GM18508 (cell line): ENCODE data around the gene HTR2A.

Source experiments
- ATAC-seq: cut with Tn5 transposase; IDR thresholded peaks from one replicate; pipeline ENCODE4 v1.9.1; 2021; ENCODE audit warnings: moderate number of reproducible peaks; ENCODE audit not compliant: insufficient read depth, unreplicated experiment

Gene HTR2A

DNA sequence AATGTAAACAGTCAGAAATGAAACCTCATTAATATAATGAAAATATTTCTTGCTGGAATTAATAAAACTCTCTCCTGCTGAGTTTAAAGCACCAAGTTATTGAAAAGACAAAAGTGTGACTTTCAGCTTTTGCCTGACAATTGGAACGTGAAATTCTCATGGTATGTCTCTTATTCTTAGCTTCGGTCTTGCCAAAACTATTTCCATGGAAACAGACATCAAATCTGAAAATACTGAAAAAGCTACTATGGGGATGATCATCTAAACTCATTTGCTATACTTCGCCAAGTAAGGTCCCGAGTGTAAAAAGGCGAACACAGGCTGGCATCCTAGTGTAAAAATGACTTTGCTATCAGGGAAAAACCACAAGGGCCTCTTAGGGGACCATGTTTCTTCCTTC lies 22.8 kb downstream of the HTR2A start:
- no peak for ATAC-seq

GRCh38 chr13:46871557-46871956 lies 25.3 kb downstream of the HTR2A start:
- ATAC-seq = no peak

GRCh38 chr13:46868091-46868490 lies 28.8 kb downstream of the HTR2A start:
- no peak for ATAC-seq

DNA sequence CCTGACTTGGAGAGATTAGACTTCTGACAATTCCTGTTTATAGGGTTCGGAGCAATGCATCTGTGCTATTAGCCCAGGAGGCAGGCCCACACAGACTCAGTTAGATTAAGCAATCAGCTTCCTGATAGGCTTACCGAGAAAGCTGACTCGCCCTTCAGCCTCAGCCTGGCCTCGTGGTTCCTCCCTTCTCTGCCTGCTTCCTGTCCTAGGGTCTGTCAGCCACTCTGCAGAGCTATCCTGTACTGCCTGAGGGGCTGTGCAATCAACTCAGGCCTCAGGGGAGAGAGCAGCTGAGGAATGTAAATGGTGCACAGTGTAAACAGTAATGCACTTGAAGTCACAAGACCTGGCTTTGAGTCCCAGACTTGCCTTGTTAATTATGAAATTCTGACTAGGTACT lies 30.7 kb downstream of the HTR2A start:
- ATAC-seq = no peak

GRCh38 chr13:46864941-46865340 lies 31.9 kb downstream of the HTR2A start:
- ATAC-seq = no peak

DNA sequence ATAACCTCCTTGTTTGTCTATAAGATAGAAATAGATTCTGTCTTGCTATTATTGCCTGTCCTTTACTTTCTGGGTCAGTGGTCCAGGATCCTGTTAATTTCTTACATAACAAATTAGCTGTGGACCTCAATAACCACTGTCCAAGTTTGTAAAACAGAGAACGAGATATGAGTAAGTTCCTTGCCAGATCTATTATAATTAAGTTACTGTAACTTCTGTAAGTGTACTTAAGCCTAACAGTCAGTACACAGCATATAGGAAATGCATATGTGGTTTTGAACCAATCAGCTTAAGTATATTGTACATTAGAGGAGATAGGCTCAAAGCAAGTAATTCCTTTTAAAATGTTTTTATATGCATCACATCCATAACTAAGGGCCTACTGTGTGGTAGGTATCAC lies 34.9 kb downstream of the HTR2A start:
- no peak for ATAC-seq

- no peak for ATAC-seq
These were observed 36.1 kb downstream of the HTR2A start for GRCh38 chr13:46860722-46861121.

DNA sequence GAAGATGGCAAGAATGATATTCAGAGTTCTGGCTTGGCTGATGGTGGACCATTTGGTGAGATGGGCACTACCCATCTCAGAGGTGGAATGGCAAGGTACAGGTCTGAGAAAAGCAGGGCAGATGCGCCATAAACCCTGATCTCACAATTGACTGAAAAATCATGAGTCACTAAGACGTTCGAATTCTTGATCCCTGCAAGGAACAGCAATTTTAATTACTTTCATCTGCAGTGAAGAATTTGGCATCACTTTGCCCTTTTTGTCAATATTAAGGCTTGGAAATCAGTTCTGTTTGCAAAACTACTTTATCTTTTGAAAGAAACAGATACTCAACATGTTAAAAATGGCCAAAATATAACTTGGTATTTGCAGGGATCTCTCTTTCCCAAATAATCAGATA lies 38.1 kb downstream of the HTR2A start:
- no peak for ATAC-seq

DNA sequence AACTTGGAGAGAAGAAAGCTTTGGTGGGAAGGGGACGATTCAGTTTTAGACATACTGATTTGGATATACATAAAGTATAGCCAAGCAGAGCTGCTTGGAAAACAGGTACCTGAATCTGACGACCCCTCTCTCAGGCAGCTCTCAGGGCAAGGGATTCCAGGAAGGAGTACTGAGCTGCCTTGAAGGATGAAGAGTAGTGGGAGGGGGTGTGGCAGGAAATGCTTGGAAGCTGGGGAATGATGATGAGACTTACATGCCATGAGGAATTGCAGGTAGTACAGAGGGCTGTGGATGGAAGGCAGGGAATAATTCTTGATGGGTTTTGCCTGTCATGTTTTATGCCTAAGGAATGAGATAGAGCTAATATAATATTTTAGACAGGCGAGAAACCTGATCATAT lies 38.7 kb downstream of the HTR2A start:
- no peak for ATAC-seq

GRCh38 chr13:46855664-46856063 lies 41.2 kb downstream of the HTR2A start:
- no peak for ATAC-seq

DNA sequence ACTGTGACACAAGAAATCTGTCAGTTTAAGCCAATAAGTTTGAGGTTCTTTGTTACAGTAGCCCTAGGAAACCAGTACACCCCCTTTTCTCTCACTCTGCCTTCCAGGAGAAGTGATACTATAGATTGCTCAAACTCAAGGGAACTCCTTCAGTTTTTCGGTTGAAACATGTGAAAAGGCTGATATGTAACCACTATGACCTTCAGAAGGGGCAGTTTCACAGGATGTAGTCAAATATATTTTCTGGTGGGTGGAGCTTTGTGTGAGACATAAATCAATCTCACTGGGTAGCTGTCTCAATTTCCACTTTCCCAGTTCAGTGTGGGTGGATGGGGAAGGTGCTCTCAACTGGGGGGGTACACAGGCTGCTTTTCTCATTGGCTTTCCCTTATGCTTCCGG lies 41.7 kb downstream of the HTR2A start:
- ATAC-seq = peak; percentile 69

DNA sequence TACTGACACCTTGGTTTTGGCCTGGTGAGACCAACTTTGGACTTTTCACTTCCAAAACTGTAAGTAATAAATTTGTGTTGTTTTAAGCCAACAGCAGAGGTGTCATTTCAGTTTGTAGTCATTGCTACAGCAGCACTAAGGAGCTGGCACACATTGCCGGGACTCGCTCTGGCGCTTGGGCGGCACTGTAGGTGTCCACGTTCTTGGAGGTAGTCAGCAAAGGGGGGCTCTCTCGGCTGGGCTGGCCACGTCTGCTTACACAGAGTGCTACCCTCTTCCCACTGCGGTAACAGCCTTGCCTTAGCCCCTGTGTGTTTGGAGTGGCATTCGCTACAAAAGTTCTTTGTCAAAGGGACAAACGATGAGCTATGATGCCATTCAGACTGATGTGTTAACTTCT lies 44.7 kb downstream of the HTR2A start:
- no peak for ATAC-seq

- ATAC-seq = no peak
These were observed 46.6 kb downstream of the HTR2A start for GRCh38 chr13:46850214-46850613.

DNA sequence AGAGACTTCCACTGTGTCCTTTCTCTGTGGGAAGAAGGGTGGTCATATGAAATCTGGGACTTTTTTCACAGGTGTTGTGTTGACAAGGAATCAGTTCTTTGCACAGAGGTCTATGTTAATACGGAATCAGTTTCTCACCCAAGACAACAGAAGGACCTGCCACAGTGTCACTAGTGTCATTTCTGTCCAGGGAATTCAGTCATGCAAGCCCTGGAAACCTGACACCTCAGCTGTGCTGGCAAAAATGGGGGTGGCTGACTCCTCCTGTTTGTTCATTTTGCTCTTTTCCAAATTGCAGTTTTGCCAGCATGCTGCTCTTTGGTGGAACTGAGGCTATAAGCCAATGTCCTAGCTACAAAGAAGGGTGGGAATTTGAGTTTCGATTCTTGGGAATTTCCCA lies 50.1 kb downstream of the HTR2A start:
- ATAC-seq = no peak

- no peak for ATAC-seq
These were observed 51.7 kb downstream of the HTR2A start for GRCh38 chr13:46845146-46845545.

- no peak for ATAC-seq
These were observed 52.4 kb downstream of the HTR2A start for GRCh38 chr13:46844431-46844830.

DNA sequence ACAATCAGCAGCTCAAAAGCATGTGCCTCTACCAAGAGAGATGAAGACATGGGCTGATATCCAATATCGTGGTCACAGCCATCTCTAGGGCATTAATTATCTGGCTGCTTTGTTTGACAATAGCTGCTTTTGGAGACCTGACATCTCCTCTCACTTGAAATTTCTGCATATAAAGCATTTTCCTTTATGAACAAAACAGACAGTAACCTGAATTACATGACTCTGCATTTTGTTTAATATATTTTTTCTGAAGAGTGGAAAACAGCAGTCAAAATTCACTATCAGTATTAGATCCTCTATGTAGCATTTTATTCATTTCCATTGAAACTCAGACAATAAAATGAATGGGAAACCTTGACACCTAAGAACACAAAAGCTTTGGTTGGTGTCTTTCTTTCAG lies 57.5 kb downstream of the HTR2A start:
- no peak for ATAC-seq

DNA sequence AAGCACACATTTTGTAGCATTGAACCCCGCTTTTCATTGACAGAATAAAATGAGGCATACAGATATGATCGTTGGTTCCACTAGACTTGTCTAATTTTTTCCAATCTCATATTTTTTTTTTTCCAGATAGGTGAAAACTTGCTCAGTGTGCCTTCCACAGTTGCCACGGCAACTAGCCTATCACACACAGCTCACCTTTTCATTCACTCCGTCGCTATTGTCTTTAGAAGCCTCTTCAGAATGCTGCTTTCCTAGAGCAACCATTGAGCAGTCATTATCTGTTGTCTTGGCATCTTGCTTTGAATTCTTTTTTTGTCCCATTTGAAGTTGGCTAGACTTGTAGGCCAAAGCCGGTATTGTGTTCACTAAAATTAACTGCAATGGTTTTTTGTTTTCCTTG lies 62.2 kb downstream of the HTR2A start:
- ATAC-seq = no peak

- ATAC-seq = no peak
These were observed 65.2 kb downstream of the HTR2A start for GRCh38 chr13:46831588-46832194.

DNA sequence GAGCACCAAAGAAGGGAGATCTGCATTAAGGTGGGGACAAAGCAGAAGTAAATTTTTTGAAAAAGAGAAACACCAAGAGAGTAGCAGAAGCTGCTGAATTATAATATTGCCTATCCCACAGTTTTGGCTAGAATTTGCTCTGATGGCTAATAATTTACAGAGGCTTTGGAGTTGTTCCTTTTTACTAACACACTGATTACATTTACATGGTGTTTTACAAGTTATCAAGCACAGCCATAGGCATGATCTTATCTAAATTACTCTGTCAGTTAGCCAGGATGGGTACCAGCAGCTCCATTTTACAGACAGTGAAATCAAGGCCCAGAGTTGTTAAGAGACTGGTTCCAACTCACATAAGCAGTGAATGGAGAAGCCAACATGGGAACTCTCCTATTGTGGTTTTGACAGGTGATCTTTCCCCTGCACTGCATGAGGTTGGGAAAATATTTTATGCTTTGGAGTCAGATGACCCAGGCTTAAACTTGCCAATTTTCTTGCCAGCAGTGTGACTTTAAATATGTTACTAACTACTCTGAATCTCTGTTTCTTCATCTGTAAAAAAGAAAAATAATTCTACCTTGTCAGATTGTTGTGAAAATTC lies 66.3 kb downstream of the HTR2A start:
- ATAC-seq = no peak

DNA sequence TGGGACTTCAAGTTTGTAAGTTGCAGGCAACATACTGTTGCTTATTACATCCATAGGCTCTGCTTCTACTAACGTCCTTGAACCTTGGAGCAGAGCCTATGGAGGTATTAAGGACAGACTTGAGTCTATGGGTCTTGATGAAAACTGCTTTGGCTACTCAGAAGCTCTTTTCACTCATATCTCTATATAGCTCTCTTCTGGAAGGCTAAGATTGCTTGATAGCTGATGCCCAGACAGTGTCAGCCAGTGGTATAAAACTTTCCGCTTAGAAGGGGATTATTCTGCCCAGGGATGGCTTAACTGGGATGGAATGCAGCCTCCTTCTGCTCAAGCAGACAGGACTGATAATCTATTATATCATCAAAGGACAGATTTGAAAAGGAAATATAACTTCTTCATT lies 74.3 kb downstream of the HTR2A start:
- no peak for ATAC-seq

DNA sequence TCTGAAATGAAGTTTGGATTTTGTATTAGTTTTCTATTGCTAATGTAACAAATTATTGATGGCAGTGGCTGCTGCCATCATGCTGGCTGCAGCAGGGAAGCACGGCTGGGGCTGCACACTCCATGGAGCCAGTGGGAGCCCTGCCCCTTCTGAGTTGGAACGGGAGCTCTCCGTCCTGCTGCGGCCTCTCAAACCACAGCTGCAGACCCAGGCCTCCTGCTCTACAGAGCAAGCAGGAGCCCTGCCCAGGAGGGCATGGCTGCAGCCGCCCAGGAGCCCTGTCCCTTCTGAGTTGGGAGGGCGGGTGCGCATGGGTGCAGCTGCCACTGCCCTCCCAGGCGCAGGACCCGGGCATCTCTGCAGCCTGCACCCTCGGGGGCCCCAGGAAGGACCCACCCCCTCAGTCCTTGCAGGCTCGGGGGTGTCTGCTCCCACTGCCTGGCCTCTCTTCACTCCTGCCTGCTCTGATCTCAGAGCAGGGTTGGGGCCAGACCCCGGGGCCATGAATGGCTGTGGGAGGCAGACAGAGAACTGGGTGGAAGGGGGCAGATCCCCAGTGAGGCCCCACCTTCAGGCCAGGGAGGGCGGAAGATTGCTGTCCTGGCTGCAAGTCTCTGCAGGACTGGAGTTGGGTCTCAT lies 78.9 kb downstream of the HTR2A start:
- ATAC-seq = no peak
